ENCODE measurements around the gene ZNF385B.
"Not testable (repeated sequence)": the region's sequence is repeated elsewhere in the genome, so short reads cannot be mapped to it uniquely, and the experiment has no call there.

Gene ZNF385B

GRCh38 chr2:179796213-179797007 lies 65.0 kb downstream of the ZNF385B start:
- no peak for DNase-seq

- DNase-seq, result no peak
Observed at GRCh38 chr2:179793902-179794301, 67.5 kb downstream of the ZNF385B start.

- DNase-seq, result no peak
Observed at GRCh38 chr2:179793238-179793637, 68.2 kb downstream of the ZNF385B start.

- no peak for DNase-seq
Observed at GRCh38 chr2:179790235-179791217, 70.9 kb downstream of the ZNF385B start.

- no peak for DNase-seq
Observed at GRCh38 chr2:179788104-179788503, 73.3 kb downstream of the ZNF385B start.

GRCh38 chr2:179787601-179788000 lies 73.8 kb downstream of the ZNF385B start:
- DNase-seq, result no peak

GRCh38 chr2:179785902-179786301 lies 75.5 kb downstream of the ZNF385B start:
- DNase-seq, result no peak

GRCh38 chr2:179782346-179782745 lies 79.1 kb downstream of the ZNF385B start:
- DNase-seq, result not testable (repeated sequence)

- no peak for DNase-seq
Observed at GRCh38 chr2:179773986-179774385, 87.4 kb downstream of the ZNF385B start.

- no peak for DNase-seq
Observed at GRCh38 chr2:179772346-179772745, 89.1 kb downstream of the ZNF385B start.

- DNase-seq, result no peak
Observed at GRCh38 chr2:179771791-179772190, 89.6 kb downstream of the ZNF385B start.

- DNase-seq, result no peak
Observed at GRCh38 chr2:179770029-179770428, 91.4 kb downstream of the ZNF385B start.

GRCh38 chr2:179769323-179769722 lies 92.1 kb downstream of the ZNF385B start:
- no peak for DNase-seq

GRCh38 chr2:179768765-179769164 lies 92.6 kb downstream of the ZNF385B start:
- DNase-seq, result no peak

- DNase-seq, result no peak
Observed at GRCh38 chr2:179765666-179766065, 95.7 kb downstream of the ZNF385B start.

- no peak for DNase-seq
Observed at GRCh38 chr2:179764710-179765109, 96.7 kb downstream of the ZNF385B start.

GRCh38 chr2:179758636-179759035 lies 102.8 kb downstream of the ZNF385B start:
- no peak for DNase-seq

- DNase-seq, result no peak
Observed at GRCh38 chr2:179751163-179751809, 110.1 kb downstream of the ZNF385B start.

- no peak for DNase-seq
Observed at GRCh38 chr2:179749210-179749609, 112.2 kb downstream of the ZNF385B start.

- DNase-seq, result no peak
Observed at GRCh38 chr2:179746981-179747380, 114.4 kb downstream of the ZNF385B start.

- no peak for DNase-seq
Observed at GRCh38 chr2:179745635-179746256, 115.7 kb downstream of the ZNF385B start.

- no peak for DNase-seq
Observed at GRCh38 chr2:179744401-179744800, 117.0 kb downstream of the ZNF385B start.

GRCh38 chr2:179741317-179741716 lies 120.1 kb downstream of the ZNF385B start:
- no peak for DNase-seq
